ENCODE data around the gene PIK3IP1. TPM values are rescaled to one million over a fixed set of nuclear protein-coding genes. Genes with fewer than 3 reads are reported as not detected.
"Not testable (repeated sequence)": the region's sequence is repeated elsewhere in the genome, so short reads cannot be mapped to it uniquely, and the experiment has no call there.

The PIK3IP1 gene
- total RNA-seq, 6 experiments from 2014 or later, result 8.3 to 11.3 (median 8.9) TPM

DNA sequence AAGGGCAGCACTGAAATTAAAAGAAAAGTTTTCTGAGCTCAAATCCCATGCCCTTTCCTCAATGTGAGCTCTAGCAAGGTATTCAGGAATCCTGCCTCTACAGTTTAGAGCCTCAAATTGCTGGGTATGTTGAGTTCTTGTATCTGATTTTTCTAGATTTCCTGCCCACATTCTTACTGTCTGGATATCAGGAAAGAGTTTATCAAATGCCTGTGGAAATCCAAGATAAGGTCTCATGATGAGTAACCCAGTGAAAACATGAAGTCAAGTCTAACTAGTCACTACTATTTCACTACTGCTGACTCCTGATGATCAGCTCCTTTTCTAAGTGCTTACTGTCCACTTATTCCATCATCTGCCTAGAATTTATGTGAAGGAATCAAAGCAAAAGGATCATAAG, 50.4 kb downstream of the PIK3IP1 start:
- peak; percentile 76 for DNase-seq
- Mint-ChIP-seq H3K36me3 (ENCODE audit: low read depth) (no peaks in the 10 kb centered on the region), H3K27me3 (ENCODE audit: insufficient read depth) (no peaks in the 10 kb centered on the region), H3K9me3 (no peaks in the 10 kb centered on the region), H3K4me3 (peak overlapping the region; percentile 44; the same call in 1 of the 2 replicates), H3K4me1 (ENCODE audit: low read depth) (peaks cover 64% of the 10 kb centered on the region), H3K27ac (peak overlapping the region; percentile 61)
- TF ChIP-seq CTCF (IDR thresholded peaks at IDR 0.05), result peak; percentile 51

DNA sequence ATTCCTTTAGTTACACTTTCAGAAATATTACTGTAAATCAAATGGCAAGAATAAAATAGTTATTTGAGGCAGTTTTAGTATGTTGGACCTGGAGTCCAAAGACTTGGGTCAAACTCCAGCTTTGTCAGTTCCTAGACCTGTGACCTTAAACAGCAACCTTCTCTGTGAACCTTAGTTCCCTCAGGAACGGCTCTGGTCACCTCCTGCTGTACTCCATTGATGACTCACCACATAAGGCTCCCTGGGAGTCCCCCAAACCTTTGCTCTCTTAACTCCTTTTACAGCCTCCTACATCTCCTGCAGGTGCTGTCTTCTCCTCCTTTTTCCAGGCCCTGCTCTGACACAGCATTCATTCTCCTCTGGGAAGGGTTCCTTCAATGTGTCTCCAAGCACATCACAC, 51.1 kb downstream of the PIK3IP1 start:
- peak overlapping the region; percentile 61 for H3K27ac Mint-ChIP-seq
- peak overlapping the region; percentile 28; the same call in 1 of the 2 replicates for H3K4me3 Mint-ChIP-seq
- DNase-seq, result peak; percentile 4
- no peaks in the 10 kb centered on the region for H3K27me3 Mint-ChIP-seq (ENCODE audit: insufficient read depth)
- H3K9me3 Mint-ChIP-seq, result no peaks in the 10 kb centered on the region
- no peak for TF ChIP-seq CTCF (IDR thresholded peaks at IDR 0.05)
- H3K4me1 Mint-ChIP-seq (ENCODE audit: low read depth), result peaks cover 61% of the 10 kb centered on the region
- H3K36me3 Mint-ChIP-seq (ENCODE audit: low read depth), result no peaks in the 10 kb centered on the region

DNA sequence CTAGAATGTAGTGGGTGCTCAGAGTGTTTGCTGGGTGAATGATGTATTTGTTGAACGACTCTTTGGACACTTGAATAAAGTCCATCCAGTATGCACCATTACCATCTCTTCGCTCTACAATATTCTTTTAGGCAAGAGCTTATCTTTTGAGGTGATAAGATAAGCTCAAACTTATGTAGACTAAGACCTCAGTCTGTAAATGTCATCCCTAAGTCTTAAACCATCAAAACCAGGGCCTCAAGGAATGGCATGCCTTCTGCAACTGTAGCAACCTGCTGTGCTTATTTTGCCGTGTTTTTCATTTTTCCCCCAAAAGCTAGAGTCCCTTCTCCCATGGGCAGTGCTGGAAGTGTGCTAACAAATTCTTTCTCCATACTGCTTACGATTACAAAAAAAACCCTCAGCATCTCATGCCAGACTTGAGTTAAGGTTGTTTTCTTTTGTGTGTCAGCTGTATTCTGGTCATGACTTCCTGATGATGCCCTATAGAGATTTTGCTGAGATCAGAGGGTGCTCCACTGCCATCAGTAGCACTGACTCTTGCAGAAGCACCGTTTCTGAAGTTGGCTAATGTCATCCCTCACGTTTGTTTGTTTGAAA, 52.4 kb downstream of the PIK3IP1 start:
- no peak overlapping the region for H3K4me3 Mint-ChIP-seq
- no peaks in the 10 kb centered on the region for H3K36me3 Mint-ChIP-seq (ENCODE audit: low read depth)
- H3K27ac Mint-ChIP-seq, result no peak overlapping the region; the same call in 1 of the 2 replicates
- no peak for DNase-seq
- no peaks in the 10 kb centered on the region for H3K27me3 Mint-ChIP-seq (ENCODE audit: insufficient read depth)
- TF ChIP-seq CTCF (IDR thresholded peaks at IDR 0.05), result no peak
- H3K9me3 Mint-ChIP-seq, result no peaks in the 10 kb centered on the region
- peaks cover 57% of the 10 kb centered on the region for H3K4me1 Mint-ChIP-seq (ENCODE audit: low read depth)

DNA sequence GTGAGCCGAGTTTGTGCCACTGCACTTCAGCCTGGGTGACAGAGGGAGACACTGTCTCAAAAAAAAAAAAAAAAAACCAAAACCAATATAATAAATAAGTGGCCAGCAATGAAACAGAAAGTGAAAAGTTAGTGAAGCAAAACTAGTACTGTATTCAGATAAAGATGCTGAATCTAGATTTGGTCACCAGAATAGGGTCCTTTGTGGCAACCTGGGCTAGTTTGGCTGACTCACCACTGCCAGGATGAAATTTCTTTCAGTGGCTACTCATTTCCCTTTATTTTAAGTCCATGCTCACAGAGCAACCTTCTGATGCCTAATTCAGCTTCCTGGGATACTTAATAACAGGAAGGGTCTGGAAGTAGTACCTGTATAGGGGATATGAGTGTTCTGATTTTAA, 54.2 kb downstream of the PIK3IP1 start:
- no peak overlapping the region for H3K4me3 Mint-ChIP-seq
- TF ChIP-seq CTCF (IDR thresholded peaks at IDR 0.05), result no peak
- peaks cover 45% of the 10 kb centered on the region for H3K4me1 Mint-ChIP-seq (ENCODE audit: low read depth)
- H3K36me3 Mint-ChIP-seq (ENCODE audit: low read depth), result no peaks in the 10 kb centered on the region
- H3K27ac Mint-ChIP-seq, result no peak overlapping the region
- no peaks in the 10 kb centered on the region for H3K9me3 Mint-ChIP-seq
- no peaks in the 10 kb centered on the region; the same call in 1 of the 2 replicates for H3K27me3 Mint-ChIP-seq (ENCODE audit: insufficient read depth)
- DNase-seq, result no peak

GRCh38 chr22:31236044-31236443, 56.2 kb downstream of the PIK3IP1 start:
- not testable (repeated sequence) for H3K36me3 Mint-ChIP-seq (ENCODE audit: low read depth); DNase-seq; H3K4me3 Mint-ChIP-seq; H3K27ac Mint-ChIP-seq; H3K9me3 Mint-ChIP-seq; H3K27me3 Mint-ChIP-seq (ENCODE audit: insufficient read depth)
- peaks cover 30% of the 10 kb centered on the region for H3K4me1 Mint-ChIP-seq (ENCODE audit: low read depth)

- Mint-ChIP-seq H3K36me3 (ENCODE audit: low read depth) (no peaks in the 10 kb centered on the region), H3K4me1 (ENCODE audit: low read depth) (peaks cover 24% of the 10 kb centered on the region), H3K27ac (no peak overlapping the region), H3K9me3 (no peaks in the 10 kb centered on the region), H3K4me3 (no peak overlapping the region), H3K27me3 (ENCODE audit: insufficient read depth) (no peaks in the 10 kb centered on the region; the same call in 1 of the 2 replicates)
- no peak for DNase-seq
- no peak for TF ChIP-seq CTCF (IDR thresholded peaks at IDR 0.05)
Measured at GRCh38 chr22:31235081-31235480, 57.2 kb downstream of the PIK3IP1 start.
